Stimulated activated CD4-positive, alpha-beta T cell treated with anti-CD3 and anti-CD28 coated beads, TNF-alpha, amount 100 ng/mL, for 4 hours (primary cell): ENCODE results near the gene WFDC2.

Source experiments
- DNase-seq, 3 experiments: peaks; one replicate each; pipeline ENCODE4 v3.0.0-alpha.2; 2020; ENCODE audit warnings: low read depth in 3 of 3

Gene WFDC2

GRCh38 chr20:45497971-45498494 lies 28.5 kb downstream of the WFDC2 start:
- DNase-seq: no peak

- no peak for DNase-seq
Measured at GRCh38 chr20:45500022-45500421, 30.5 kb downstream of the WFDC2 start.

GRCh38 chr20:45501600-45501999 lies 32.0 kb downstream of the WFDC2 start:
- DNase-seq: no peak

DNA sequence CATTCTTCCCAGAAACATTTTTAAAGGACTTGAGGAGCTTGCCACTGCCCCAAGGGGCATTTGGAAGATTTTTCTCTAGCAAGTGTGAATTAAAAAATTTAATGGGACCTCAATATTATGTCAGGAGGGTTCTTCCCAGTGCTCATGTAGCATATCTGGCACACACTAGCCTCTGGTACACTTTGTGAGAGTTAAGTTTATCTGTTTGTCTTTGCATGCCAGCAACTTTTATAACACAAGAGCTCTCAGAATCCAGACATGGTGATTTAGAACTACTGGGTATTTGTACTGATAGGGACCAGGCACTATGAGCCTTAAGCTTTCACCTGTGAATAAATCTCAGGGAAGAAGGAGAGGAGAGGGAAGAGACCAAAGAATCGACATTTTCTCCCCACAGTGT lies 33.0 kb downstream of the WFDC2 start:
- no peak for DNase-seq

DNA sequence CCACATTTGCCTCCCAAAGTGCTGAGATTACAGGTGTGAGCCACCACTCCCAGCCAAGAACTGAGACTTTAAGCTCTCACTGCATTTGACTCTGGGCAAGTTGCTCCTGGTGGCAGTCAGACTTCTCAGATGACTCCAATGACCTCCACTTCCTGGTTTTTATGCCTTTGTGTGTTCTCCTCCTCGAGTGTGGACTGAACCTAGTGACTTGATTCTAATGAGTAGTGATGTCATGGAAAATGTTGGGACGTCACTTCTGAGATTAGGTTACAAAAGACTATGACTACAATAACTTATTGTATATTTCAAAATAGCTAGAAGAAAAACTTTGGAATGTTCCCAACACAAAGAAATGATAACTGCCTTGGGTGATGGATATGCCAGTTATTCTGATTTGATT lies 33.9 kb downstream of the WFDC2 start:
- no peak for DNase-seq

DNA sequence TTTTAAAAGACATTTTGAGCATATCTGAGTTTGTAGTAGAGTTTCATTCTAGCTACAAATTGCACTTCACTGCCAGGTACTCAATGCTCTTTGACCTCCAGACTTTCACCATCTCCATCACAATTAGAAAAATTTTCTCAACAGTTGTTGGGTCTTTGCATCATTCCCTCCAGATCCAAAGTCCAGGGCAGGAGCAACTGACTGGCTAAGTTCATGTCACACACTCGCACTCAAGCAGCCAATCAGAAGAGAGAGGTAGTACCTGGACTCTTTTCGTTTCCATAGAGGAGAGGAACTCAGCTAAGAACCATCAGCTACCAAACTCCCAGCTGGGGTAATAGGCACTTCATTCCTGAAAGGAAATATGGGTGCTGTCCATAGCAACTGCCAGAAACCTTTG lies 36.8 kb downstream of the WFDC2 start:
- DNase-seq: no peak

- DNase-seq: no peak
Measured at GRCh38 chr20:45507011-45507820, 37.7 kb downstream of the WFDC2 start.

- no peak for DNase-seq
Measured at GRCh38 chr20:45508068-45508886, 38.7 kb downstream of the WFDC2 start.

DNA sequence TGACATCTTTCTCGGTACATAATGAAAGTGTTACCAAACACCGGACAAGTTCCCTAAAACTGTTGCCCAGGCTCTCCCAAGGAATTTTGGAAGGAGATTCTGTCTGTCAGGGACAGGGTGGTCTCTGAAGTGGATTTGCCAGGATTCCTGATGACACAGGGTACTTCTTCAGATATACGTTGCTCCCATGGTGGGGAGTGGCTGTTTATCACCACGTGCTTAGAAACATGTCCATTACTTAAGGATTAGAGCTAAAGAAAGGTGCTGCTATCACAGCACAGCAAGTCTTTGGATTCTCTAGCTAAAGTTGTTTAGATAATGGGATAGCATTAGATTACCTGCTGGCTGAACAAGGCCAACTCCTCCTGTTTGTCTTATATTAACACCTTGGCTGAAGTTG lies 39.5 kb downstream of the WFDC2 start:
- DNase-seq: no peak

GRCh38 chr20:45510242-45510862 lies 40.8 kb downstream of the WFDC2 start:
- DNase-seq: no peak

DNA sequence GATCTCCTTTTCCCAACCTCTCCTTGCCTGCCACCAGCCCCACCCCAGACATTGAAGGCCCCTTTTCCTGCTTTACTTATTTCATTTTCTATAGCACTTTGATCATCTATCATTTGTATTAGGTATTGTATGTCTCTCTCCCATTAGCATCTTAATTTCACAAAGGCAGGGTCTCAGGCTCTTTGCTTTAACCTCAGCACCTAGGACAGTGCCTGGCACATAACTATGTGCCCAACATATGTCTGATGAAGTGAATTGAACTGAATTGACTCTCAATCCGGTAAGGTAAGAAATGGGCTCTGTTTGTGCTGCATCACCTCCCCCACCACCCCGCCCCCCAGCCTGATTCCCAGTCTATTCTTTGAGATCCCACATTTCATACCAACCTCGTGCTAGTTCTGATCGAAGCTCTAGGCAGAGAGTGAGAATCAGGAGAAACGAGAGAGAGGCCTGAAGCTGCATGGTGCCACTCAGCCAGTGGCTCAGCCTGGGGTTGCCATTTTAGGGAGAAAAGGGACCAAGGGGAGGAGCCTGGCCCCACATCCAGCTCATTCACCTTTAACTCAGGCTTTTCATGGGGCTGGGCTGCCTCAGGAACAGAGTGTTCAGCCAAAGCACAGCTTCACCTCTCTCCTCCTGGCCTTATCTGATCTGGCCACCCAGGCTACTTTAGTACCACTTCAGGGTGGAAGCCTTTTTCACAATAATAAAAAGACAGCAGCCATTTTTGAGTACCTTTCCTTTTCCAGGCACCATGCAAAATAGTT lies 45.8 kb downstream of the WFDC2 start, which contains the start of gene SPINT3:
Gene SPINT3 (minus strand): TSS at position 476 of the 767 bp plus-strand sequence. CDS start 14 bp downstream, at position 462.
- DNase-seq: no peak

GRCh38 chr20:45518282-45518681 lies 48.7 kb downstream of the WFDC2 start:
- DNase-seq: no peak

DNA sequence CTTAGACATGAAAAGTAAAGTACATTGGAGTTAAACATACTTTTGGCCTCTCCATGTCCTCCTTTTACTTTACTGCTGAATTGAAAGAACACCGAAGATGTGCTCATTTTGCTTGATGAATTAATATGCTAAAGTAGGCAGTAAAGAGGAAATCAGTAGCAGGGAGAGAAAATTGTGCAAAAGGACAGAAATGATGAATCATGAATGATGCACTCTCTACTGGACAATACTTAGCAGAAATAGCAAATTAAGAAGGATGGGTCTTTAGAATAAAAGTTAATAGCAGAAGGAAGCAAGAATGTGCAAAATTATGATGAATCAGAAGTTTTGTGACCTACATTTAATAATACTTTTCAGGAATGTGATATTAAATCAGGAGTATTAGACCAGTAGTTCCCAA lies 54.3 kb downstream of the WFDC2 start:
- DNase-seq: no peak

- DNase-seq: no peak
Measured at GRCh38 chr20:45527294-45527693, 57.7 kb downstream of the WFDC2 start.
